H9 (cell line): ENCODE results near the gene FBN3. TPM values are rescaled to one million over a fixed set of nuclear protein-coding genes. Genes with fewer than 3 reads are reported as not detected.

Experiments
- DNase-seq: peaks from one replicate; pipeline ENCODE4 v3.0.0-alpha.2; 2017
- H2AFZ ChIP-seq: one replicate; pipeline ENCODE4 v1.6.1; 2013; ENCODE audit warnings: mild to moderate bottlenecking, low read length, control low read depth, moderate library complexity
- H2AK5ac ChIP-seq: 2 replicates; pipeline ENCODE4 v1.6.1; 2013; ENCODE audit warnings: low read length, control low read depth, mixed read lengths; ENCODE audit not compliant: insufficient read length
- H2BK120ac ChIP-seq: one replicate; pipeline ENCODE4 v1.6.1; 2013; ENCODE audit warnings: low read depth, mild to moderate bottlenecking, low read length, control low read depth, inconsistent platforms; ENCODE audit not compliant: poor library complexity, severe bottlenecking
- H2BK12ac ChIP-seq: 2 replicates; pipeline ENCODE4 v1.6.1; 2013; ENCODE audit warnings: low read length, control low read depth, mixed read lengths, low read depth; ENCODE audit not compliant: insufficient read length
- H2BK15ac ChIP-seq: 2 replicates; pipeline ENCODE4 v1.6.1; 2013; ENCODE audit warnings: low read depth, low read length, control low read depth
- H2BK20ac ChIP-seq: one replicate; pipeline ENCODE4 v1.6.1; 2013; ENCODE audit warnings: low read depth, mild to moderate bottlenecking, low read length, control low read depth, inconsistent platforms; ENCODE audit not compliant: poor library complexity, severe bottlenecking
- H2BK5ac ChIP-seq: 2 replicates; pipeline ENCODE4 v1.6.1; 2013; ENCODE audit warnings: low read length, control low read depth, mixed read lengths; ENCODE audit not compliant: insufficient read length
- H3K14ac ChIP-seq: 2 replicates; pipeline ENCODE4 v1.6.1; 2013; ENCODE audit warnings: low read length, control low read depth; ENCODE audit not compliant: insufficient read depth
- H3K18ac ChIP-seq: 2 replicates; pipeline ENCODE4 v1.6.1; 2013; ENCODE audit warnings: low read depth, mild to moderate bottlenecking, mixed read lengths, low read length, control low read depth; ENCODE audit not compliant: insufficient read length
- H3K23ac ChIP-seq: 2 replicates; pipeline ENCODE4 v1.6.1; 2013; ENCODE audit warnings: low read length, control low read depth, mixed read lengths, low read depth; ENCODE audit not compliant: insufficient read length
- H3K23me2 ChIP-seq: 2 replicates; pipeline ENCODE4 v1.6.1; 2013; ENCODE audit warnings: low read depth, mild to moderate bottlenecking, mixed read lengths, low read length, control low read depth; ENCODE audit not compliant: insufficient read length, poor library complexity, severe bottlenecking
- H3K27ac ChIP-seq: 2 replicates; pipeline ENCODE4 v1.5.1; 2013; ENCODE audit warnings: low read length, control low read depth, mixed read lengths, low read depth; ENCODE audit not compliant: insufficient read length
- H3K27me3 ChIP-seq: 2 replicates; pipeline ENCODE4 v1.6.1; 2013; ENCODE audit warnings: low read length, control low read depth, inconsistent platforms; ENCODE audit not compliant: insufficient read depth
- H3K4ac ChIP-seq: 2 replicates; pipeline ENCODE4 v1.6.1; 2013; ENCODE audit warnings: low read depth, mild to moderate bottlenecking, control low read depth, inconsistent platforms, low read length, moderate library complexity
- H3K4me1 ChIP-seq: 2 replicates; pipeline ENCODE4 v1.6.1; 2013; ENCODE audit warnings: low read length, control low read depth, inconsistent platforms; ENCODE audit not compliant: insufficient read depth
- H3K4me2 ChIP-seq: 2 replicates; pipeline ENCODE4 v1.6.1; 2013; ENCODE audit warnings: low read length, control low read depth, mixed read lengths; ENCODE audit not compliant: insufficient read length, insufficient read depth
- H3K56ac ChIP-seq: 2 replicates; pipeline ENCODE4 v1.6.1; 2013; ENCODE audit warnings: low read depth, mild to moderate bottlenecking, mixed read lengths, low read length, control low read depth; ENCODE audit not compliant: insufficient read length
- H3K79me1 ChIP-seq: 2 replicates; pipeline ENCODE4 v1.6.1; 2013; ENCODE audit warnings: low read depth, mild to moderate bottlenecking, moderate library complexity, low read length, control low read depth, inconsistent platforms; ENCODE audit not compliant: insufficient read depth, poor library complexity, severe bottlenecking
- H3K79me2 ChIP-seq: 2 replicates; pipeline ENCODE4 v1.6.1; 2013; ENCODE audit warnings: low read length, control low read depth, inconsistent platforms; ENCODE audit not compliant: insufficient read depth
- H3K9ac ChIP-seq: 2 replicates; pipeline ENCODE4 v1.6.1; 2013; ENCODE audit warnings: low read length, control low read depth, mixed read lengths; ENCODE audit not compliant: insufficient read length; ENCODE audit errors: extremely low read depth
- H3K9me3 ChIP-seq: one replicate; pipeline ENCODE4 v1.6.1; 2013; ENCODE audit warnings: low read depth, low read length, inconsistent platforms; ENCODE audit not compliant: control insufficient read depth
- H3T11ph ChIP-seq: one replicate; pipeline ENCODE4 v1.6.1; 2013; ENCODE audit warnings: mild to moderate bottlenecking, low read length, control low read depth, inconsistent platforms
- H4K20me1 ChIP-seq: one replicate; pipeline ENCODE4 v1.6.1; 2013; ENCODE audit not compliant: control insufficient read depth, insufficient read length, insufficient read depth
- H4K5ac ChIP-seq: 2 replicates; pipeline ENCODE4 v1.6.1; 2013; ENCODE audit warnings: low read depth, mild to moderate bottlenecking, mixed read lengths, low read length, control low read depth; ENCODE audit not compliant: insufficient read length
- H4K8ac ChIP-seq: replicated peaks from 2 replicates; pipeline ENCODE4 v1.6.1; 2013; ENCODE audit warnings: low read length, control low read depth, mixed read lengths, low read depth; ENCODE audit not compliant: insufficient read length
- H4K91ac ChIP-seq: 2 replicates; pipeline ENCODE4 v1.6.1; 2013; ENCODE audit warnings: low read depth, mild to moderate bottlenecking, moderate library complexity, mixed read lengths, low read length, control low read depth; ENCODE audit not compliant: insufficient read length
- H3K27ac Mint-ChIP-seq, 3 experiments: 2 replicates in 2 of 3; 3 replicates in 1 of 3; pipeline ENCODE4 v1.8.0; 2020 to 2021; ENCODE audit warnings: mixed read lengths in 3 of 3, mild to moderate bottlenecking in 1 of 3, moderate library complexity in 1 of 3
- H3K27me3 Mint-ChIP-seq: 2 replicates; pipeline ENCODE4 v1.8.0; 2021; ENCODE audit warnings: low read depth, mild to moderate bottlenecking, moderate library complexity, mixed read lengths
- H3K36me3 Mint-ChIP-seq, 3 experiments: 2 replicates in 2 of 3; 3 replicates in 1 of 3; pipeline ENCODE4 v1.8.0; 2020 to 2021; ENCODE audit warnings: low read depth in 3 of 3, mixed read lengths in 3 of 3; ENCODE audit not compliant: insufficient read depth in 1 of 3
- H3K4me1 Mint-ChIP-seq, 2 experiments: 2 replicates each; pipeline ENCODE4 v1.8.0; 2020; ENCODE audit warnings: mixed read lengths in 2 of 2
- H3K4me3 Mint-ChIP-seq, 2 experiments: 2 replicates in 1 of 2; 3 replicates in 1 of 2; pipeline ENCODE4 v1.8.0; 2020 to 2021; ENCODE audit warnings: mild to moderate bottlenecking in 2 of 2, mixed read lengths in 2 of 2, moderate library complexity in 1 of 2
- H3K9me3 Mint-ChIP-seq, 2 experiments: 2 replicates in 1 of 2; 3 replicates in 1 of 2; pipeline ENCODE4 v1.8.0; 2020; ENCODE audit warnings: mild to moderate bottlenecking in 2 of 2, mixed read lengths in 2 of 2, moderate library complexity in 1 of 2
- WGBS: extraction: QIAGEN DNeasy Blood & Tissue Kit; methylation state at CpG from one replicate; pipeline ENCODE4 v1.1.7; 2013; ENCODE audit warnings: missing lambda C conversion rate, low lambda C conversion rate, mixed read lengths; ENCODE audit not compliant: insufficient read length; ENCODE audit errors: extremely low coverage; 5-methylcytosine and 5-hydroxymethylcytosine counted together
- total RNA-seq: library from RNA; stranded (reverse); gene quantifications from 2 replicates; pipeline ENCODE4 v1.2.1, GENCODE V29; 2021
- TF ChIP-seq, protein P1 (sequence below): fragments of 200-600 bp; sonication (generic); conservative IDR thresholded peaks from 3 replicates; pipeline ENCODE4 v1.8.0; 2021; ENCODE audit warnings: antibody characterized with exemption, mild to moderate bottlenecking

Gene FBN3
- total RNA-seq, 1 experiment from 2014 or later: 31.0 TPM

DNA sequence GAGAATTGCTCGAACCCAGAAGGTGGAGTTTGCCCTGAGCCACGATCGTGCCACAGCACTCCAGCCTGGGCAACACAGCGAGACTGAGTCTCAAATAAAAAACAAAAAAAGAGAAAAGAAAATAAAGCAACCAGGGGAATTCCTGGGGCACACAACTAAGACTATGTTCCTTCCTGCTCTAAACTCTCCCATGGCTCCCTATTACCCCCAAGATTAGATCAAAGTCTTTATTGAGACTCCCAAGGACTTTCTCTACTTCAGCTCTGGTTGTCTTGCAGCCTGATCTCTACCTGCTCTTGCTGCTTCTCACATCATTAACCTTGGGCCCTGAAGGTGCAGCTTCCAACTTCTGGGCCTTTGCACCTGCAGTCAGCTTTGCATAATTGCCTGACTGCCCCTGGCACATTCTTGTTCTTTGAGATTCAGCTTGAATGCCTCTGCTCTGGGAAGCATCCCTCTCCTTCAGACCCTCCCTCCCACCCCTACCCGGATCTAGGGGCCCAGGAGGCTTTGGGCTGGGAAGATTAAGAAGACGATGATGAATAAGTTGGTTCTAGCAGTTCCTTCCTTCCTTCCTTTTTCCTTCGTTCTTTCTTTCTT lies 42.9 kb upstream of the FBN3 start:
- peaks cover 4% of the 10 kb centered on the region; the same call in 1 of the 2 replicates for H3K4me1 ChIP-seq
- no peak overlapping the region for H3K4me2 ChIP-seq
- peak overlapping the region in 1 of 2 experiments; percentile 56; a peak in 2 of 5 replicates for H3K4me3 Mint-ChIP-seq
- H2BK12ac ChIP-seq: no peak overlapping the region
- WGBS: 100% methylated on average over 1 of the region's 7 CpGs
- H3K27me3 Mint-ChIP-seq: peaks cover 1% of the 10 kb centered on the region
- H2BK120ac ChIP-seq: no peak overlapping the region
- no peaks in the 10 kb centered on the region for H3K23me2 ChIP-seq
- H3K23ac ChIP-seq: no peak overlapping the region
- no peak overlapping the region for H4K91ac ChIP-seq
- no peaks in the 10 kb centered on the region for H3K27me3 ChIP-seq
- H3K27ac ChIP-seq: no peak overlapping the region
- H2BK15ac ChIP-seq: no peak overlapping the region
- H4K5ac ChIP-seq: no peak overlapping the region
- DNase-seq: peak; percentile 86
- TF ChIP-seq, protein P1, sequence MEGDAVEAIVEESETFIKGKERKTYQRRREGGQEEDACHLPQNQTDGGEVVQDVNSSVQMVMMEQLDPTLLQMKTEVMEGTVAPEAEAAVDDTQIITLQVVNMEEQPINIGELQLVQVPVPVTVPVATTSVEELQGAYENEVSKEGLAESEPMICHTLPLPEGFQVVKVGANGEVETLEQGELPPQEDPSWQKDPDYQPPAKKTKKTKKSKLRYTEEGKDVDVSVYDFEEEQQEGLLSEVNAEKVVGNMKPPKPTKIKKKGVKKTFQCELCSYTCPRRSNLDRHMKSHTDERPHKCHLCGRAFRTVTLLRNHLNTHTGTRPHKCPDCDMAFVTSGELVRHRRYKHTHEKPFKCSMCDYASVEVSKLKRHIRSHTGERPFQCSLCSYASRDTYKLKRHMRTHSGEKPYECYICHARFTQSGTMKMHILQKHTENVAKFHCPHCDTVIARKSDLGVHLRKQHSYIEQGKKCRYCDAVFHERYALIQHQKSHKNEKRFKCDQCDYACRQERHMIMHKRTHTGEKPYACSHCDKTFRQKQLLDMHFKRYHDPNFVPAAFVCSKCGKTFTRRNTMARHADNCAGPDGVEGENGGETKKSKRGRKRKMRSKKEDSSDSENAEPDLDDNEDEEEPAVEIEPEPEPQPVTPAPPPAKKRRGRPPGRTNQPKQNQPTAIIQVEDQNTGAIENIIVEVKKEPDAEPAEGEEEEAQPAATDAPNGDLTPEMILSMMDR: no peak
- H3K9ac ChIP-seq: no peak overlapping the region
- H3K36me3 Mint-ChIP-seq: no peaks in the 10 kb centered on the region
- H2BK20ac ChIP-seq: no peak overlapping the region
- no peak overlapping the region for H4K8ac ChIP-seq
- H3K9me3 ChIP-seq: no peaks in the 10 kb centered on the region
- no peak overlapping the region for H3K14ac ChIP-seq
- no peak overlapping the region for H2AK5ac ChIP-seq
- peaks cover 26 to 35% of the 10 kb centered on the region in 2 experiments for H3K4me1 Mint-ChIP-seq
- H3K27ac Mint-ChIP-seq: peak overlapping the region; percentile 33 to 67 (median 37); a peak in 5 of 7 replicates
- H2BK5ac ChIP-seq: no peak overlapping the region
- H3T11ph ChIP-seq: no peak overlapping the region
- H3K18ac ChIP-seq: no peak overlapping the region
- no peak overlapping the region for H3K4ac ChIP-seq
- H3K9me3 Mint-ChIP-seq: peaks cover 0 to 4% of the 10 kb centered on the region in 2 experiments; a peak in 2 of 5 replicates
- H4K20me1 ChIP-seq: no peaks in the 10 kb centered on the region
- no peak overlapping the region for H3K56ac ChIP-seq
- no peaks in the 10 kb centered on the region for H3K79me2 ChIP-seq
- no peaks in the 10 kb centered on the region for H3K79me1 ChIP-seq
- no peak overlapping the region for H2AFZ ChIP-seq
